GM18508 (cell line): ENCODE data around the gene ATP5PO.
"Not testable (repeated sequence)": the region's sequence is repeated elsewhere in the genome, so short reads cannot be mapped to it uniquely, and the experiment has no call there.

Source experiments
- ATAC-seq: cut with Tn5 transposase; IDR thresholded peaks from one replicate; pipeline ENCODE4 v1.9.1; 2021; ENCODE audit warnings: moderate number of reproducible peaks; ENCODE audit not compliant: insufficient read depth, unreplicated experiment

ATP5PO gene

DNA sequence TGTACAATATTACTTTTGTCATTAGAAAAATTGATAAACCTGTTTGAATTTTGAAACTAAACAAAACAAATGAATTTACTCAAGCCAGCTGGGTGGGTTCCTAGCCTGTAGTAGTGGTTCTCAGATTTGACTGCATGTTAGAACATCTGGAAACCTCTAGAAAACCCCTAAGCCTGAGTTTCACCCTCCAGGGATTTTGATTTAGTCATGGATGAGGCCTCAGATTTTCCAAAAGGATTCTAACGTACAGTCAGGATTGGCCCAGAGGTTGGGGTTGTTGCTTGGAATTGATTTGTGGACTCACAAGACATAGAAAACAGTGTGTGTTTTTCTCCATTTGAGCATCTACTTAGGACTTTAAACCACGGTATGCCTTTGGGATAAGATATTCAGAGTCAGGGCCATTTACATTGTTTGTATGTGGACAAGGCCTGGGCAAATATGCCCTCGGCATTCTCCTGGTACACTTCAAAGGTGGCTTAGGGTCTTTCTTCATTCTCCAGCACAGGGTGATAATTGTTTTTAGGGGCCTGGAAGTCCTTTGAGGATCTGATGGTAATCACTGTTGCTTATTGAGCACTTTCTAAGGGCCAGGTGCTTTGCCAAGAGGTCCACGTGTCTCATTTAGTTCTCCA is 42.6 kb downstream of the ATP5PO start:
- ATAC-seq: no peak

DNA sequence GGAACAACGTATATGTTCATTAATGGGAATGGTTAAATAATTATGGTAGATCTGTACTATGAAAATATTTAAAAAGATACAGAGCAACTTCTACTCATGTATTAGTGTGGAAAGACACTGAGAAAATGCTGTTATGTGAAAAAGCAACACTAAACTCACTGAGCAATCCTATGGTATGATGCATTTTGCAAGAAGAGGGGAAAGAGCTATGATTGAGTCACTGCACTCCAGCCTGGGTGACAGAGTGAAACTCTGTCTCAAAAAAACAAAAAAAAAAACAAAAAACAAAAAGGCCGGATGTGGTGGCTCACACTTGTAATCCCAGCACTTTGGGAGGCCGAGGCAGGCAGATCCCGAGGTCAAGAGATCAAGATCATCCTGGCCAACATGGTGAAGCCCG is 44.4 kb downstream of the ATP5PO start:
- no peak for ATAC-seq

DNA sequence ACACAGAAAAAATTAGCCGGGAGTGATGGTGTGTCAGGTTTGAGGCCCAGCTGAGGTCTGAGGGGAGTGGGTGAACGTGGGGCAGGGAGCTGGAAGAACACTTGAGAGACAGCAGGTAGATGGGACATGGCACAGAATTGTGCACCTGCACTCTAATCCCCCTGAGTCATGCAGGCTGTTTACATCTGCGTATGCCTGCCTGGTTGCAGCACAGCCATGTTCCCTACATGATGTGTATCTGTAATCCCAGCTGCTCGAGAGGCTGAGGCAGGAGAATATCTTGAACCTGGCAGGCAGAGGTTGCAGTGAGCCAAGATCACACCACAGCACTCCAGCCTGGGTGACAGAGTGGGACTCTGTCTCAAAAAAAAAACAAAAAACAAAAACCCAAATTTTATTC is 44.8 kb downstream of the ATP5PO start:
- no peak for ATAC-seq

DNA sequence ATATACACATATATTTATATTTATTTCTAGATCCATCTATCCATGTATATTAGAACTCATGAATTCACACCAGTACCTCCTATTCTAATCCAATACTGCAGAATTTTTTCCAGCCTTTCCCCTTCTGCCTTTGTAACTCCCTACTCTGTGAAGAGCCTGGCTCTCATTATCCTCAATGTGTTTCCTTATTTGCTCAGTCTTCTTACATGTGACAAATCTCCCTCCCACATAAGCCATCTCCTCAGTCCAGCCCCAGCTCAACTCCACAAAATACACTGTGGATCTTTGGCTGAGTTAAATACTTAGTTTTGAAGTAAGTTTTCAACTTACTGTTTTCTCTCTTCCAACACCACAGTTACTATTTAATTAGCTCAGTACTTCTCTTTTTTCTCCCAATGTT is 45.7 kb downstream of the ATP5PO start:
- no peak for ATAC-seq

DNA sequence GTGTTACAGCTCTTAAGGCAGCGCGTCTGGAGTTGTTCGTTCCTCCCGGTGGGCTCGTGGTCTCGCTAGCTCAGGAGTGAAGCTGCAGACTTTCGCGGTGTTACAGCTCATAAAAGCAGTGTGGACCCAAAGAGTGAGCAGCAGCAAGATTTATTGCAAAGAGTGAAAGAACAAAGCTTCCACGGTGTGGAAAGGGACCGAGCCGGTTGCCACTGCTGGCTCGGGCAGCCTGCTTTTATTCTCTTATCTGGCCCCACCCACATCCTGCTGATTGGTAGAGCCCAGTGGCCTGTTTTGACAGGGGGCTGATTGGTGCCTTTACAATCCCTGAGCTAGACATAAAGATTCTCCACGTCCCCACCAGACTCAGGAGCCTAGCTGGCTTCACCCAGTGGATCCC is 47.7 kb downstream of the ATP5PO start:
- not testable (repeated sequence) for ATAC-seq

DNA sequence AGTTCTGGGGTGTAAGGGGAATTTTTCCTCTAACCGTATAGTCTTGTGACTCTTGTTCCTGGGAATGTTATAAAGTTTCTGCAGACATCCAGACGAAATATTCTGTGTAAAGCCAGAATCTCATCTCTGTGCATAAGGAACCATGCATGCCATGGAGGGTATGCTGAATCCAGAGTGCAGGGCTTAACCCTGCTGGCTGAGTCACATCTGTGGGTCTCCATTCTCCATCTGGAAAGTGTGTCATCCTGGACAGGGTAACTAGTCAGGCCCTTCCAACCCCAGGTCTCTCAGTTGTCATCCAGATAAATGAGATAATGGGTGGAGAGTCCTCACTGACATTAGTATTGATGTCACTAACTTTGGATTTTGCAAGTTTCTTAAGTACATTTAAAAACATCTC is 48.8 kb downstream of the ATP5PO start:
- ATAC-seq: no peak

DNA sequence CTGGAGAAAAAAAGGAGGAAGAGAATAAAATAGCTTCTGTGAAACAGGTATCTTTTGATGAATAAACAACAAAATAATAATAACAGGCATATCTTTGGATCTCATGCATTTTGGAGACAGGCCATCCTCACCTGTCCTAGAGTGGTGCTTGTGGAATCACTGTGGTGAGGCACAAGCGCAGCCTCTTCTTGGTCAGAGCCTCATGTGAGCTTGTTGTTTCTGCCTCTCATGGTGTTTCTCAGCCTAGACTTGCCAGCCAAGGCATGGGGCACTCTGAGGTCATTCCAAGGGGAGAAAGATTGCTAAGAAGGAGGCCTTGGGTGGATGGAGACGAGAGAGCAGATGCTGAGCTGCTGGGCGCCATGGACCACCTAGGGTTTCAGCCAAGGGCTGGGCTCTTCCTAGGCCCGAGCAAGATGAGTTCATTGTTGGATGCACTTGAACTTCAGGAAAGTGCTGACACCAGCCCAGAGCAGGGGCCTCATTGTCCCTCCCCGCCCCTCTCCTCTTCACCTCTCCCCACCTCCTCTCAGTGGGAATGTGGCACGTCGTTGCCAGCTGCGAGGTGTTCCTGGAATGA is 49.5 kb downstream of the ATP5PO start:
- ATAC-seq: no peak

DNA sequence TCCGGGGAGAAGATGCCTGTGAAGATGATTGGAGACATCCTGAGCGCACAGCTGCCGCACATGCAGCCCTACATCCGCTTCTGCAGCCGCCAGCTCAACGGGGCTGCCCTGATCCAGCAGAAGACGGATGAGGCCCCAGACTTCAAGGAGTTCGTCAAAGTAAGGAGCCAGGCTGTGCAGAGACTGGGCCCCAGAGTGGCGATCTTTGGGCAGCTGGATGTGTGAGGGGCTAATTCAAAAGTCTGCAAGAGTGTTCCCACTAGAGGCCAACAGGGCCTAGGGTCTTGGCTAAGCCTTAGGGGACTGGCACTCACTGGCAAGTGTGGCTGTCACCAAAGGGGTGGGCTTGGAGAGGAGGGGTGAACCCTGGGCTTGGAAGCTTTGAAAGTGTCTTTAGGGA is 50.4 kb downstream of the ATP5PO start:
- no peak for ATAC-seq

DNA sequence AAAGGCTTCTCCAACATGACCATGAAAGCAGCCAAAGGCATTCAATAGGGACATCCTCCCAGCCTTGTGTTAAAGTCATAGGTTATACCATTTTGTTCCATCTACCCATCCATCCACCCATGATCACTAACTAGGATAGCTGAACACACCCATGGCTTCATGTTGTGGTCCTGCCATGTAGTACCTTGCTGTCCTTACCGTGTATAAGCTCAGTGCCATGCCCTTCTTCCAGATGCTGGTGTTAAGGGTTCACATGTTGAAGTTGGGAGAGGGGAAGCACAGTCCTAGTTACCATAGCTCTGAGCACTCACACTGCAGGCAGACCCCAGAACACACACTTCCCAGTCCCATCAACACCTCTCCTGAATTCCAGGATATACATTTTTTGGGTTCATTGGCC is 51.5 kb downstream of the ATP5PO start:
- ATAC-seq: no peak

DNA sequence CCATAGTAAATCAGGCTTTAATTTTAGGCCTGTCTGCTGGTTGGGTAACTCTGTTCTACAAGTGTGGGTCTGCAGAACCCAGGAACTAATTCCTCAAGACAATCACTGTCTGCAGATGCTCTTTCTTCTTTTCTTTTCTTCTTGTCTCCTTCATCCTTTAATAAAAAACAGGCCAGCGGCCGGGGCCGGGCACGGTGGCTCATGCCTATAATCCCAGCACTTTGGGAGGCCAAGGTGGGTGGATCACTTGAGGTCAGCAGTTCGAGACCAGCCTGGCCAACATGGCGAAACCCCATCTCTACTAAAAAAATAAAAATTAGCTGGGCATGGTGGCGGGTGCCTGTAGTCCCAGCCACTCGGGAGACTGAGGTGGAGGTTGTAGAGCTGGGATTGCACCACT is 52.4 kb downstream of the ATP5PO start:
- ATAC-seq: not testable (repeated sequence)

DNA sequence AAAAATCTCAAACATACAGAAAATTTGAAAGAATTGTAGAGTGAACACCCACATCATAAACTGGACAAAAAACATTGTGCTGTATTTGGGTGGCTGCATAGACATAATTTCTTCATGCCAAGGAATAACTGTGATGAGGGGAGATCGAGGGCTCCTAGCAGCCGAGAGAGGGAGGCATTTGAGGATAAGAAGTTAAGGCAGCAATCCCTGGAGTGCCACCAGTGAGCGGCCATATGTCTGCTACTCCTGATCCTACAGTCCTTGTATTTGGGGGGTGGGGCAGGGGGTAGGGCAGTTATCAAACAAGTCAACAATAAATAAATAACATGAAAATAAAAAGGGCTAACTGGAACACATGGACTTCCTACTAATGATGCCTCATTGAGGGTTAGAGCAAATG is 54.5 kb downstream of the ATP5PO start:
- no peak for ATAC-seq

DNA sequence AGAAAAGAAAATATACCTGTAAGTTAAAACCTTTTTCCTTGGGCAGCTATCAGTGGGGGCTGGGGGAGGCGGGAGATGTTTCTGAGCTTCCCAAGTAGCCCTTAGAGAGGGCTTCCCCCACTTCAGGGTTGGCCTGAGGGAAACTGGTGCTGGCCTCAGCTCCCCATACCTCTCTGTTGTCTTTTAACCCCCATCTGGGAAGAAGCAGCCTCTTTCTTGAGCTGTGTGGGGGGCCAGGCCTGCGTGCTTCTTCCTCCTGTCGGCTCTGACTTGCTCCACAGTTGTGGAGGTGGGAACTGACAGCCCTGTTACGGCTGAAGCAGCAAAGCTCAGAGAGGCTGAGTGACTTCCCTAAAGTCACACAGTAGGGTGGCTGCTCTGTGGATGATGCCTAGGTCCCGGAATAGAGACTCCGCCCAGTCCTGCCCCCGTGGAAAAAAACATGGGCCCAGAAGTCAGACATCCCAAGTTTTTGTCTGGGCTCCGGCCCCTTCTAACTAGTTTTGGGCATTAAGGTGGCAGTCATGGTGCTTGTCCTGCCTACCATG is 55.2 kb downstream of the ATP5PO start:
- ATAC-seq: no peak

DNA sequence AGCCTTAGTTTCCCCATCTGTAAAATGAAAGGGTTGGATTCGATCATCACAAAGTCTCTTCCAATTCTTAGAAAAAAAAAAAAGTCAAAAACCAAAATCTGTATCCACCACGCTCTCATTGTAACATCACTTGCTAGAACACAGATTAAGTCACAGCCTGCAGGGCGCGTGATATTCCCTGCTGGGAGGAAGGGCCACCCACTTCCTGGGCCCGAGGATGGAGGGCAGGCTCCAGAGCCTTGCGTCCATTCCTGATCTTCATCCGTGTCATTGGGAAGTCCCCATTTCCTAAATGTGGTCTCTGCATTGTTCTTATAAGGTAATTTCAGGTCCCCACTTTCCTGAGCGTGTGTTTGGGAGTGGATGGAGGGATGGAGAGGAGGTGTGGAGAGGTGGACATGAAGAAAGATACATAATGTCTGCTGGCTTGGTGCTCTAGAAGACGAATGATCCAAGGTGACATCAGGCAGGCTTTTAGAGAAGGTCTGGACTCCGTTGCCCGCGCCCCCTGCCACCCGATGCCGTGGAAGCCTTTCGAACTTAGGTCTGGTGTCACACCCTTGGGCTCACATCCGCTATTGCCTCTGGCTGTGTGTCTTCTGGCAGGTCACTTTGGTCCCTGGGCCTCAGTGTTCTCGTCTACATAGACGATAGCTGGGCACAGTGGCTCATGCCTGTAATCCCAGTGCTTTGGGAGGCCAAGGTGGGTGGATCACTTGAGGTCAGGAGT is 56.1 kb downstream of the ATP5PO start:
- no peak for ATAC-seq

DNA sequence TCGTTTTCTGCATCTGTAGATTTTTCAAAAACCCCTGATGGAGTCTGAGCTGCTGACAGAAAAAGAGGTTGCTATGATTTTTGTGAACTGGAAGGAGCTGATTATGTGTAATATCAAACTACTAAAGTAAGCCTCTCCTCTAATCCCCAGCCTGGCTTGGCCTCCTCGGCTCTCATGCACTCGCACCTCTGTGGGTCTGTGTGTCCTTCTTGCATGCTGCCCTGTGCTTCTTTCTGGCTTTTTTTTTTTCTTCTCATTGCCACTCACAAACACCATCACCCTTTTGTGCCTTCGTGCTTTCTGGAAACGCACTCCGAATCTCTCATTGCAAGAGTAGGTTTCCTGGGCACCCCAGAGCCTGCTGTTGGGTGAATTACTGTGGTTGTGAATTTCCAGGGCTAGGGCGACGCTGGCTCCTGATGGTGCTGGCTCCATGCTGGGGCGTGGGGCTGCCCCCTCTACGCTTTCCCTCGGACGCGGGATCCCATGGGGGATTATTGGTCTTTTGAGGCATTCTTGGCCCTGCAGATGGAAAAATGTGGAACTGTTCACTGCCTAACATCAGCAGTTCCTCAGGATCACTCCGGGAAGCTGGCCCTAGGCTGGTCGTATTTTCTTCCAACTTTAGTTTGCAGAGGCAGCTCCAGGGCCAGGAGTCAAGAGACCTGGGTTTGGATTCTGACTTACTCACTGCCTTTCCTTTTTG is 56.8 kb downstream of the ATP5PO start:
- ATAC-seq: no peak

DNA sequence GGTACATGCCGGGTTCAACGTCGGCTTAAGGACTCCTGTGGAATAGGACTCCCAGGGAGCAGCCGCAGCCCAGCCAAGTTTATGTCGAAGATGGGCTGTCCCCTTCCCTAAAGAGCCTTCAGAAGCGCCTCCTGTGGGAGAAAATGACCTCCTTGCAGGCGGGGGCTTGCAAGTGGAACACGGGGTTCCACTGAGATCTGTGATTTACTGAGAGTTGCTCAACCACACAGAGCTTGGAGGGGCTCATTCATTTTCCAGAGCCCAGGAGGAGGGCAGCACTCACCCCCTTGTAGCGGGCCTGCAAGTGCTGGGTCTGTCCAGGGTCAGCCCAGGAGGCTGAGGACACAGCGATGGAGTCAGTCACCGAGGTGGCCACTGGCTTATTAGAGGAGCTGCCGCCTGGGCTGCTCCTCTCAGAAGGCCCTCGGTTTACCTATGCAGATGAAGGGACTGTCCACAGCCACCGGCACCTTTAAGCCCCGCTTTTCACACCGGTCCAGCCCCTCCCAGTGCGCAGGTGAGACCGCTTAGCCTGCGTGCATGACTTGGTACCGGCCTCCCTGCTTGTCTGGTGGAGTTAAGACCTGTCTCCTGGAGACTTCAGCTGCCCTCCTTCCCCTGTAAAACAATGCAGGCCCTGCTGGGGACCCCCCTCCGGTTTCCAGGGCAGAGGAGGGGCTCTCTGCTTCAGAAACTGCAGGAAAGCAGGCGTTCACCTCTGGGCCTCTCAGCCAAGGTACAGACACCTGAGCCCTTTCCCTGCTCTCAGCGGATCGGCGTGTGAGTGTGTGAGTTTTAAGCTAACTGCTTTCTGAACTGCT is 57.5 kb downstream of the ATP5PO start:
- ATAC-seq: no peak

DNA sequence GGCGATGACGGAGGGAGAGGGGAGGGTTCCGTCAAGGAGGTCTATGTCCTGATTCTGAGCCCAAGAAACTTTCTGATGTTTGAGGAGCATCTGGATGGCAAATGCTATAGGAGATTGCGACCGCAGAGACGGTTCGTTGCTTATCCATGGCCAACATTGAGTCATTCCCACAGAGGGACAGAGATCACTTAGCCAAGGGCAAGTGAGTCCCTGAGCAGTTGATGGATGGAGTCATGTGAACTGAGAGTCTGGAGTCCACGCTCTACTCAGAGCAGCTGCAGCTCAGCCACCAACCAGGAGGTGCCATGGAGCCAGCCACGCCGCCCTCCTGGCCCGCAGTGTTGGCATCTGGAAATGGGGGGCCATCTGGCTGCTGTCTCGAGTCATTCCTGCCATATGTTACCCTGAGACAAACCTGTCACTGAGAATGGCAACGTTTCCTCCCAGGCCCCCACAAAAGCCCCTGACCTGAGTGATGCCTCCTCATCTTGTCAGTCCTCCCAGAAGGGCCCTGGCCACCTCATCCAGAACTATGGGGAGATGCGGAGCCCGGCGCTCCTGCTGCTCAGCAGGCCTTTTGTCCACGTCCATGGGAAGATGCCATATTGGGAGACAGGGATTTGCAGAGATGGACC is 58.6 kb downstream of the ATP5PO start:
- ATAC-seq: no peak

DNA sequence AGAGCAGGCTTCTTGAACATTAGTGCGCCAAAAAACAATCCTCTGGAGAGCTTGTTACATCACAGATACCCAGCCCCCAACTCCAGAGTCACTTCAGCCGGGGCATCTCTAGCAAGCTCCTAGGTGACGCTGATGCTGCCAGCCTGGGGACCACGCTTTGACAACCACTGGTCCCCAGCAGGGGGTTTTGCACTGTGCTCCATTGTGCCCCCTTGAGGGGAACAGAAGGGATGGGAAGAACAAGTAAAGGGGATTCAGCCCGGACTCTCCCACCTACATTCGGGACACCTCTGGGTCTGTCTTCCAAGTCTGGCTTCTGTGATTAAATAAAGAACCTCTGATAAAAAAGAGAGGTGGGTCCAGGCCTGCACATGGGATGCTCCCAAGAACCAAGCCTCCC is 60.4 kb downstream of the ATP5PO start:
- no peak for ATAC-seq

DNA sequence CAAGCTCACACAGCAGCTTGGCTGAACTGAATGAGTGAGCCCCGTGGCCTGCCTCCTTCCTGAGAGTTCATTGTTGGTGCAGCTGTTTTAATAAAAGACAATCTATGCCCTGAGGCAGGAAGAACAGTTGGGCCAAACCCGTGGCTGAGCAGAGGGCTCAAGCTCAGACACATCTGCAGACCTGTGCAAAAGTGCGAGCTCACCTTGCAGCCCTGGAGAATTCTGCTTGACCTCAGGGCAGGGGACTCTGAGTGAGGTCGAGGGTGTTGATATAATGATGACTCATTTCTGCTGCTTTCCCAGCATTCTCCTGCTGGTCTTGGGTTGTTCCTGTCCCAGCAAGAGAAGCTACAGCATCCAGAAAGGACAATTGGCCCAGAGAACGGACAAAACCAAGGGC is 61.0 kb downstream of the ATP5PO start:
- no peak for ATAC-seq
